Ammon's horn (tissue), 1 donor: ENCODE measurements around the gene IHH.

Experiments
- DNase-seq: peaks from one replicate; pipeline ENCODE4 v3.0.0-alpha.2; 2016; ENCODE audit warnings: low spot score

Gene IHH

GRCh38 chr2:219073413-219074129, 12.8 kb upstream of the IHH start:
- DNase-seq, result peak; percentile 37

GRCh38 chr2:219072741-219073250, 12.1 kb upstream of the IHH start:
- DNase-seq, result no peak

GRCh38 chr2:219071131-219071816, 10.6 kb upstream of the IHH start:
- DNase-seq, result no peak

GRCh38 chr2:219065484-219065883, 4.8 kb upstream of the IHH start:
- no peak for DNase-seq

GRCh38 chr2:219062081-219062480, 1.4 kb upstream of the IHH start:
- no peak for DNase-seq

GRCh38 chr2:219059725-219060682, 717 bp downstream of the IHH start:
- DNase-seq, result no peak

- no peak for DNase-seq
These were observed 1.4 kb downstream of the IHH start for GRCh38 chr2:219059375-219059724.

- DNase-seq, result no peak
These were observed 2.0 kb downstream of the IHH start for GRCh38 chr2:219058541-219059374.

- peak; percentile 86 for DNase-seq
These were observed 2.8 kb downstream of the IHH start for GRCh38 chr2:219057709-219058540.

- no peak for DNase-seq
These were observed 3.6 kb downstream of the IHH start for GRCh38 chr2:219056896-219057708.

GRCh38 chr2:219056176-219056895, 4.4 kb downstream of the IHH start:
- no peak for DNase-seq

- DNase-seq, result no peak
These were observed 5.5 kb downstream of the IHH start for GRCh38 chr2:219054956-219055903.

- no peak for DNase-seq
These were observed 11.4 kb downstream of the IHH start for GRCh38 chr2:219049282-219049681.

GRCh38 chr2:219045937-219046550, 14.7 kb downstream of the IHH start:
- no peak for DNase-seq

- DNase-seq, result no peak
These were observed 18.0 kb downstream of the IHH start for GRCh38 chr2:219042750-219043149.

- no peak for DNase-seq
These were observed 18.6 kb downstream of the IHH start for GRCh38 chr2:219042157-219042556.

GRCh38 chr2:219041252-219041651, 19.5 kb downstream of the IHH start, which contains the start of gene CFAP65:
Gene CFAP65, minus strand, starts transcription at chr2:219041516. Its CDS starts 2,468 bp downstream, at chr2:219039048.
- DNase-seq, result peak; percentile 75
